ENCODE data around the gene KCNN4.
"Not testable (repeated sequence)": the region's sequence is repeated elsewhere in the genome, so short reads cannot be mapped to it uniquely, and the experiment has no call there.

Gene KCNN4

GRCh38 chr19:43764684-43765083 lies 16.1 kb downstream of the KCNN4 start:
- not testable (repeated sequence) for H3K4me2 ChIP-seq (ENCODE audit: low read length); H3K9ac ChIP-seq (ENCODE audit: low read length); H3K4me1 ChIP-seq (ENCODE audit: control insufficient read depth, low read depth, low read length); H3K18ac ChIP-seq (ENCODE audit: low read length); H3K79me1 ChIP-seq (ENCODE audit: low read length); H3K4me3 ChIP-seq (ENCODE audit: low read length); H3K79me2 ChIP-seq (ENCODE audit: control insufficient read depth, insufficient read depth, low read length); H2BK15ac ChIP-seq (replicated peaks; ENCODE audit: low read depth); H3K27me3 ChIP-seq (ENCODE audit: insufficient read depth, low read length, poor library complexity); H2AK5ac ChIP-seq (ENCODE audit: low read length); H2BK120ac ChIP-seq (ENCODE audit: low read depth, low read length); H3K36me3 ChIP-seq (ENCODE audit: control insufficient read depth, insufficient read depth, low read length); H4K8ac ChIP-seq (ENCODE audit: low read depth, low read length); H3K4ac ChIP-seq (ENCODE audit: low read depth, low read length); H3K27ac ChIP-seq (ENCODE audit: low read depth, low read length); H3K23ac ChIP-seq (ENCODE audit: low read length); H2BK5ac ChIP-seq (ENCODE audit: low read length); H3K56ac ChIP-seq (ENCODE audit: low read length); DNase-seq; H4K5ac ChIP-seq (ENCODE audit: low read length)
- WGBS (ENCODE audit: extremely low coverage, insufficient coverage, low lambda C conversion rate): no CpG with 5 or more reads among the region's 8 CpGs

GRCh38 chr19:43763473-43763939 lies 17.3 kb downstream of the KCNN4 start:
- H3K27me3 ChIP-seq (ENCODE audit: insufficient read depth, low read length, poor library complexity): no peaks in the 10 kb centered on the region
- H3K9ac ChIP-seq (ENCODE audit: low read length): no peak overlapping the region
- H3K4me2 ChIP-seq (ENCODE audit: low read length): no peak overlapping the region
- no peak overlapping the region for H3K27ac ChIP-seq (ENCODE audit: low read depth, low read length)
- DNase-seq: no peak
- no peak overlapping the region for H2BK15ac ChIP-seq (replicated peaks; ENCODE audit: low read depth)
- no peak overlapping the region for H3K56ac ChIP-seq (ENCODE audit: low read length)
- H3K79me2 ChIP-seq (ENCODE audit: control insufficient read depth, insufficient read depth, low read length): no peaks in the 10 kb centered on the region
- H3K79me1 ChIP-seq (ENCODE audit: low read length): no peaks in the 10 kb centered on the region
- no CpG with 5 or more reads among the region's 3 CpGs for WGBS (ENCODE audit: extremely low coverage, insufficient coverage, low lambda C conversion rate)
- no peaks in the 10 kb centered on the region for H3K4me1 ChIP-seq (ENCODE audit: control insufficient read depth, low read depth, low read length)
- no peak overlapping the region for H3K4ac ChIP-seq (ENCODE audit: low read depth, low read length)
- H4K8ac ChIP-seq (ENCODE audit: low read depth, low read length): no peak overlapping the region
- H3K36me3 ChIP-seq (ENCODE audit: control insufficient read depth, insufficient read depth, low read length): no peaks in the 10 kb centered on the region
- no peak overlapping the region for H3K4me3 ChIP-seq (ENCODE audit: low read length)
- no peak overlapping the region for H3K23ac ChIP-seq (ENCODE audit: low read length)
- H2BK5ac ChIP-seq (ENCODE audit: low read length): no peak overlapping the region
- no peak overlapping the region for H3K18ac ChIP-seq (ENCODE audit: low read length)
- no peak overlapping the region for H2AK5ac ChIP-seq (ENCODE audit: low read length)
- no peak overlapping the region for H4K5ac ChIP-seq (ENCODE audit: low read length)
- no peak overlapping the region for H2BK120ac ChIP-seq (ENCODE audit: low read depth, low read length)

GRCh38 chr19:43762814-43763213 lies 18.0 kb downstream of the KCNN4 start:
- WGBS (ENCODE audit: extremely low coverage, insufficient coverage, low lambda C conversion rate): no CpG with 5 or more reads among the region's 3 CpGs
- no peaks in the 10 kb centered on the region for H3K27me3 ChIP-seq (ENCODE audit: insufficient read depth, low read length, poor library complexity)

GRCh38 chr19:43760941-43761340 lies 19.8 kb downstream of the KCNN4 start:
- H3K79me1 ChIP-seq (ENCODE audit: low read length): no peaks in the 10 kb centered on the region
- H3K4me3 ChIP-seq (ENCODE audit: low read length): no peak overlapping the region
- H4K8ac ChIP-seq (ENCODE audit: low read depth, low read length): no peak overlapping the region
- H3K9ac ChIP-seq (ENCODE audit: low read length): no peak overlapping the region
- H3K36me3 ChIP-seq (ENCODE audit: control insufficient read depth, insufficient read depth, low read length): no peaks in the 10 kb centered on the region
- no CpG with 5 or more reads among the region's 4 CpGs for WGBS (ENCODE audit: extremely low coverage, insufficient coverage, low lambda C conversion rate)
- no peak overlapping the region for H3K56ac ChIP-seq (ENCODE audit: low read length)
- no peak overlapping the region for H2BK15ac ChIP-seq (replicated peaks; ENCODE audit: low read depth)
- no peaks in the 10 kb centered on the region for H3K4me1 ChIP-seq (ENCODE audit: control insufficient read depth, low read depth, low read length)
- no peak overlapping the region for H3K18ac ChIP-seq (ENCODE audit: low read length)
- H3K4ac ChIP-seq (ENCODE audit: low read depth, low read length): no peak overlapping the region
- no peak overlapping the region for H2AK5ac ChIP-seq (ENCODE audit: low read length)
- H3K4me2 ChIP-seq (ENCODE audit: low read length): no peak overlapping the region
- H3K79me2 ChIP-seq (ENCODE audit: control insufficient read depth, insufficient read depth, low read length): no peaks in the 10 kb centered on the region
- no peak overlapping the region for H3K27ac ChIP-seq (ENCODE audit: low read depth, low read length)
- H4K5ac ChIP-seq (ENCODE audit: low read length): no peak overlapping the region
- H3K23ac ChIP-seq (ENCODE audit: low read length): no peak overlapping the region
- no peaks in the 10 kb centered on the region for H3K27me3 ChIP-seq (ENCODE audit: insufficient read depth, low read length, poor library complexity)
- no peak overlapping the region for H2BK120ac ChIP-seq (ENCODE audit: low read depth, low read length)
- no peak overlapping the region for H2BK5ac ChIP-seq (ENCODE audit: low read length)
- no peak for DNase-seq

More at GRCh38 chr19:43762814-43763213, 18.0 kb downstream of the KCNN4 start:
- Histone ChIP-seq H2BK15ac (replicated peaks; ENCODE audit: low read depth) (no peak overlapping the region), H3K36me3 (ENCODE audit: control insufficient read depth, insufficient read depth, low read length) (no peaks in the 10 kb centered on the region), H4K8ac (ENCODE audit: low read depth, low read length) (no peak overlapping the region), H3K18ac (ENCODE audit: low read length) (no peak overlapping the region), H2BK5ac (ENCODE audit: low read length) (no peak overlapping the region), H3K4me3 (ENCODE audit: low read length) (no peak overlapping the region), H3K27ac (ENCODE audit: low read depth, low read length) (no peak overlapping the region), H3K79me1 (ENCODE audit: low read length) (no peaks in the 10 kb centered on the region), H3K79me2 (ENCODE audit: control insufficient read depth, insufficient read depth, low read length) (no peaks in the 10 kb centered on the region), H3K4me1 (ENCODE audit: control insufficient read depth, low read depth, low read length) (no peaks in the 10 kb centered on the region), H3K56ac (ENCODE audit: low read length) (no peak overlapping the region), H2AK5ac (ENCODE audit: low read length) (no peak overlapping the region), H3K23ac (ENCODE audit: low read length) (no peak overlapping the region), H3K4me2 (ENCODE audit: low read length) (no peak overlapping the region), H3K4ac (ENCODE audit: low read depth, low read length) (no peak overlapping the region), H4K5ac (ENCODE audit: low read length) (no peak overlapping the region), H3K9ac (ENCODE audit: low read length) (no peak overlapping the region), H2BK120ac (ENCODE audit: low read depth, low read length) (no peak overlapping the region)
- DNase-seq: no peak

- no peak overlapping the region for H3K27ac ChIP-seq (ENCODE audit: low read depth, low read length)
- H3K9ac ChIP-seq (ENCODE audit: low read length): no peak overlapping the region
- H4K5ac ChIP-seq (ENCODE audit: low read length): no peak overlapping the region
Observed at GRCh38 chr19:43759515-43759914, 21.3 kb downstream of the KCNN4 start.

GRCh38 chr19:43755256-43755801 lies 25.4 kb downstream of the KCNN4 start:
- H2BK5ac ChIP-seq (ENCODE audit: low read length): peak overlapping the region; percentile 97
- peak overlapping the region; percentile 98 for H3K4ac ChIP-seq (ENCODE audit: low read depth, low read length)
- H4K8ac ChIP-seq (ENCODE audit: low read depth, low read length): peak overlapping the region; percentile 93
- WGBS (ENCODE audit: extremely low coverage, insufficient coverage, low lambda C conversion rate): no CpG with 5 or more reads among the region's 28 CpGs
- peak overlapping the region; percentile 100 for H3K56ac ChIP-seq (ENCODE audit: low read length)
- no peak overlapping the region for H3K23ac ChIP-seq (ENCODE audit: low read length)
- peak overlapping the region; percentile 98 for H4K5ac ChIP-seq (ENCODE audit: low read length)
- H2AK5ac ChIP-seq (ENCODE audit: low read length): peak overlapping the region; percentile 82
- H3K9ac ChIP-seq (ENCODE audit: low read length): peak overlapping the region; percentile 100
- DNase-seq: peak; percentile 67
- H2BK120ac ChIP-seq (ENCODE audit: low read depth, low read length): peak overlapping the region; percentile 39
- H3K4me3 ChIP-seq (ENCODE audit: low read length): peak overlapping the region; percentile 93
- H3K27me3 ChIP-seq (ENCODE audit: insufficient read depth, low read length, poor library complexity): no peaks in the 10 kb centered on the region
- peaks cover under 1% of the 10 kb centered on the region for H3K36me3 ChIP-seq (ENCODE audit: control insufficient read depth, insufficient read depth, low read length)
- H3K27ac ChIP-seq (ENCODE audit: low read depth, low read length): peak overlapping the region; percentile 87
- H3K4me2 ChIP-seq (ENCODE audit: low read length): peak overlapping the region; percentile 98
- peaks cover 3% of the 10 kb centered on the region for H3K79me1 ChIP-seq (ENCODE audit: low read length)
- H3K18ac ChIP-seq (ENCODE audit: low read length): peak overlapping the region; percentile 61
- H3K79me2 ChIP-seq (ENCODE audit: control insufficient read depth, insufficient read depth, low read length): no peaks in the 10 kb centered on the region
- no peaks in the 10 kb centered on the region for H3K4me1 ChIP-seq (ENCODE audit: control insufficient read depth, low read depth, low read length)
- H2BK15ac ChIP-seq (replicated peaks; ENCODE audit: low read depth): no peak overlapping the region

More at GRCh38 chr19:43759515-43759914, 21.3 kb downstream of the KCNN4 start:
- Histone ChIP-seq H2BK5ac (ENCODE audit: low read length) (no peak overlapping the region), H4K8ac (ENCODE audit: low read depth, low read length) (no peak overlapping the region), H3K4me2 (ENCODE audit: low read length) (no peak overlapping the region), H3K4ac (ENCODE audit: low read depth, low read length) (no peak overlapping the region), H3K56ac (ENCODE audit: low read length) (no peak overlapping the region), H3K79me1 (ENCODE audit: low read length) (no peaks in the 10 kb centered on the region), H3K18ac (ENCODE audit: low read length) (no peak overlapping the region), H2BK120ac (ENCODE audit: low read depth, low read length) (no peak overlapping the region), H3K79me2 (ENCODE audit: control insufficient read depth, insufficient read depth, low read length) (no peaks in the 10 kb centered on the region), H2AK5ac (ENCODE audit: low read length) (no peak overlapping the region), H3K23ac (ENCODE audit: low read length) (no peak overlapping the region), H3K4me1 (ENCODE audit: control insufficient read depth, low read depth, low read length) (no peaks in the 10 kb centered on the region), H3K36me3 (ENCODE audit: control insufficient read depth, insufficient read depth, low read length) (no peaks in the 10 kb centered on the region), H3K4me3 (ENCODE audit: low read length) (no peak overlapping the region), H2BK15ac (replicated peaks; ENCODE audit: low read depth) (no peak overlapping the region), H3K27me3 (ENCODE audit: insufficient read depth, low read length, poor library complexity) (no peaks in the 10 kb centered on the region)
- peak; percentile 37 for DNase-seq
- no CpG with 5 or more reads among the region's 5 CpGs for WGBS (ENCODE audit: extremely low coverage, insufficient coverage, low lambda C conversion rate)

Data from mesendoderm (in vitro differentiated cells).